ENCODE data around the gene CD70.
"Not testable (repeated sequence)": the region's sequence is repeated elsewhere in the genome, so short reads cannot be mapped to it uniquely, and the experiment has no call there.

The CD70 gene

GRCh38 chr19:6570764-6571163, 20.2 kb downstream of the CD70 start:
- Mint-ChIP-seq H3K27me3 (peaks cover 26% of the 10 kb centered on the region), H3K4me1 (no peaks in the 10 kb centered on the region), H3K27ac (no peak overlapping the region), H3K4me3 (no peak overlapping the region), H3K36me3 (no peaks in the 10 kb centered on the region), H3K9me3 (no peaks in the 10 kb centered on the region)
- DNase-seq: no peak
- CTCF ChIA-PET: no interaction called here

GRCh38 chr19:6568816-6569215, 22.1 kb downstream of the CD70 start:
- Mint-ChIP-seq H3K36me3 (no peaks in the 10 kb centered on the region), H3K27ac (no peak overlapping the region), H3K4me3 (no peak overlapping the region), H3K4me1 (no peaks in the 10 kb centered on the region), H3K9me3 (peaks cover 8% of the 10 kb centered on the region), H3K27me3 (peaks cover 31% of the 10 kb centered on the region)
- CTCF ChIA-PET: no interaction called here
- DNase-seq: no peak

GRCh38 chr19:6568010-6568526, 22.9 kb downstream of the CD70 start:
- no peak for DNase-seq
- Mint-ChIP-seq H3K36me3 (no peaks in the 10 kb centered on the region), H3K9me3 (peaks cover 8% of the 10 kb centered on the region), H3K4me3 (no peak overlapping the region), H3K27ac (no peak overlapping the region), H3K4me1 (no peaks in the 10 kb centered on the region), H3K27me3 (peaks cover 35% of the 10 kb centered on the region)
- CTCF ChIA-PET: interaction anchor here (0.8 kb wide), 1 partner anchor 295 kb away, joined by 3 read pairs; no protein-coding TSS in a partner anchor

- H3K4me1 Mint-ChIP-seq, H3K36me3 Mint-ChIP-seq, H3K27ac Mint-ChIP-seq, DNase-seq, H3K4me3 Mint-ChIP-seq, CTCF ChIA-PET, H3K9me3 Mint-ChIP-seq: not testable (repeated sequence)
- H3K27me3 Mint-ChIP-seq: peaks cover 24% of the 10 kb centered on the region
These were observed 24.2 kb downstream of the CD70 start for GRCh38 chr19:6566727-6567126.

- peaks cover 8% of the 10 kb centered on the region for H3K9me3 Mint-ChIP-seq
- CTCF ChIA-PET: interaction anchor here (2.5 kb wide), 1 partner anchor 12 kb away, joined by 12 read pairs; no protein-coding TSS in a partner anchor
- H3K27ac Mint-ChIP-seq: no peak overlapping the region
- no peak overlapping the region for H3K4me3 Mint-ChIP-seq
- H3K36me3 Mint-ChIP-seq: no peaks in the 10 kb centered on the region
- peak; percentile 47 for DNase-seq
- no peaks in the 10 kb centered on the region for H3K4me1 Mint-ChIP-seq
- peaks cover 22% of the 10 kb centered on the region for H3K27me3 Mint-ChIP-seq
These were observed 26.6 kb downstream of the CD70 start for GRCh38 chr19:6564393-6564792.

- peaks cover 15% of the 10 kb centered on the region for H3K27me3 Mint-ChIP-seq
- not testable (repeated sequence) for H3K9me3 Mint-ChIP-seq, H3K36me3 Mint-ChIP-seq, H3K27ac Mint-ChIP-seq, DNase-seq, H3K4me3 Mint-ChIP-seq, H3K4me1 Mint-ChIP-seq
- CTCF ChIA-PET: interaction anchor here (2.5 kb wide), 1 partner anchor 10 kb away, joined by 12 read pairs; no protein-coding TSS in a partner anchor
These were observed 28.5 kb downstream of the CD70 start for GRCh38 chr19:6562437-6562836.

- Mint-ChIP-seq H3K4me3 (no peak overlapping the region), H3K4me1 (peaks cover 14% of the 10 kb centered on the region), H3K27ac (no peak overlapping the region), H3K36me3 (no peaks in the 10 kb centered on the region), H3K9me3 (no peaks in the 10 kb centered on the region), H3K27me3 (peaks cover 9% of the 10 kb centered on the region)
- CTCF ChIA-PET: no interaction called here
- no peak for DNase-seq
These were observed 34.3 kb downstream of the CD70 start for GRCh38 chr19:6556480-6557195.

- no peak overlapping the region for H3K27ac Mint-ChIP-seq
- no peak overlapping the region for H3K4me3 Mint-ChIP-seq
- DNase-seq: no peak
- H3K36me3 Mint-ChIP-seq: no peaks in the 10 kb centered on the region
- no peaks in the 10 kb centered on the region for H3K9me3 Mint-ChIP-seq
- peaks cover 6% of the 10 kb centered on the region for H3K27me3 Mint-ChIP-seq
- CTCF ChIA-PET: no interaction called here
- peaks cover 14% of the 10 kb centered on the region for H3K4me1 Mint-ChIP-seq
These were observed 34.9 kb downstream of the CD70 start for GRCh38 chr19:6556043-6556449.

GRCh38 chr19:6551607-6552450, 39.1 kb downstream of the CD70 start:
- H3K4me3 Mint-ChIP-seq: no peak overlapping the region
- CTCF ChIA-PET: interaction anchor here (1.5 to 2.7 kb wide), 3 partner anchors 12 to 35 kb away, joined by 5 to 12 read pairs (median 8); no protein-coding TSS in a partner anchor
- peaks cover 11% of the 10 kb centered on the region for H3K27me3 Mint-ChIP-seq
- H3K4me1 Mint-ChIP-seq: peaks cover 17% of the 10 kb centered on the region
- H3K36me3 Mint-ChIP-seq: no peaks in the 10 kb centered on the region
- peaks cover 5% of the 10 kb centered on the region for H3K9me3 Mint-ChIP-seq
- peak; percentile 73 for DNase-seq
- no peak overlapping the region for H3K27ac Mint-ChIP-seq

GRCh38 chr19:6551091-6551490, 39.9 kb downstream of the CD70 start:
- Mint-ChIP-seq H3K4me1 (peaks cover 17% of the 10 kb centered on the region), H3K4me3 (no peak overlapping the region), H3K27ac (no peak overlapping the region), H3K36me3 (no peaks in the 10 kb centered on the region), H3K27me3 (peaks cover 16% of the 10 kb centered on the region), H3K9me3 (peaks cover 5% of the 10 kb centered on the region)
- CTCF ChIA-PET: interaction anchor here (2.0 to 2.7 kb wide), 2 partner anchors 12 to 16 kb away, joined by 8 to 12 read pairs; no protein-coding TSS in a partner anchor
- no peak for DNase-seq

- H3K4me1 Mint-ChIP-seq: peaks cover 17% of the 10 kb centered on the region
- H3K27me3 Mint-ChIP-seq: peaks cover 18% of the 10 kb centered on the region
- not testable (repeated sequence) for H3K4me3 Mint-ChIP-seq, H3K36me3 Mint-ChIP-seq, H3K27ac Mint-ChIP-seq, H3K9me3 Mint-ChIP-seq, DNase-seq
- CTCF ChIA-PET: interaction anchor here (0.5 to 2.0 kb wide), 2 partner anchors 15 to 34 kb away, joined by 3 to 8 read pairs; no protein-coding TSS in a partner anchor
These were observed 40.3 kb downstream of the CD70 start for GRCh38 chr19:6550679-6551078.

GRCh38 chr19:6543866-6544347, 47.0 kb downstream of the CD70 start:
- H3K27ac Mint-ChIP-seq: no peak overlapping the region
- H3K27me3 Mint-ChIP-seq: peaks cover 30% of the 10 kb centered on the region
- CTCF ChIA-PET: interaction anchor here (0.6 kb wide), 1 partner anchor 48 kb away, joined by 4 read pairs; no protein-coding TSS in a partner anchor
- H3K36me3 Mint-ChIP-seq: no peaks in the 10 kb centered on the region
- no peak for DNase-seq
- peaks cover 7% of the 10 kb centered on the region for H3K4me1 Mint-ChIP-seq
- H3K4me3 Mint-ChIP-seq: no peak overlapping the region
- H3K9me3 Mint-ChIP-seq: peaks cover 5% of the 10 kb centered on the region

- H3K4me3 Mint-ChIP-seq: no peak overlapping the region
- CTCF ChIA-PET: no interaction called here
- peaks cover 4% of the 10 kb centered on the region for H3K9me3 Mint-ChIP-seq
- peaks cover 25% of the 10 kb centered on the region for H3K27me3 Mint-ChIP-seq
- peaks cover 28% of the 10 kb centered on the region for H3K4me1 Mint-ChIP-seq
- peaks cover 5% of the 10 kb centered on the region for H3K36me3 Mint-ChIP-seq
- no peak for DNase-seq
- no peak overlapping the region for H3K27ac Mint-ChIP-seq
These were observed 49.8 kb downstream of the CD70 start for GRCh38 chr19:6540918-6541689.

GRCh38 chr19:6539514-6539913, 51.4 kb downstream of the CD70 start:
- Mint-ChIP-seq H3K9me3 (peaks cover 8% of the 10 kb centered on the region), H3K4me1 (peaks cover 37% of the 10 kb centered on the region), H3K27me3 (peaks cover 29% of the 10 kb centered on the region), H3K36me3 (peaks cover 9% of the 10 kb centered on the region), H3K27ac (no peak overlapping the region), H3K4me3 (no peak overlapping the region)
- no peak for DNase-seq
- CTCF ChIA-PET: no interaction called here
